Dedifferentiated amniotic fluid mesenchymal stem cell (primary cell): ENCODE results near the gene TSPAN13.

Experiments used
- DNase-seq: peaks from one replicate; pipeline ENCODE4 v3.0.0-alpha.2; 2016; ENCODE audit errors: extremely low spot score

Gene TSPAN13

DNA sequence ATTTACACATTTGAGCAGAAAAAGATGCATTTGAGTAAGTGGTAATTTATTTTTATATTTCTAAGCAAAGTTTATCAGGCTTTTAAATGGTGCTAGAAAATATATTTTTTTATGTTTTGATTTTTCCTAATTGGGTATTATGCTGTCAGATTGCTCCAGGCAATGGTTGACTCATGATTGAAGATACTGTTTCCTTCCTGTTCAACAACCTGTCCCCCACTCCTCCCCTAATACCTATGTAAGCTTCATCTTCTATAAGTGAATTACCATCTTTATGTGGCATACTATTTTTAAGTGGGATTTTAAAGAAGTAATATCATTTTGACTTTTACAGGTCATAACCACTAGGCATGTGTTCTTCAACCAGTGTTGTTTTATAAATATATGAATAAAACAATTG, 21.4 kb downstream of the TSPAN13 start:
- DNase-seq: no peak

GRCh38 chr7:16776053-16776452, 22.5 kb downstream of the TSPAN13 start:
- DNase-seq: no peak

DNA sequence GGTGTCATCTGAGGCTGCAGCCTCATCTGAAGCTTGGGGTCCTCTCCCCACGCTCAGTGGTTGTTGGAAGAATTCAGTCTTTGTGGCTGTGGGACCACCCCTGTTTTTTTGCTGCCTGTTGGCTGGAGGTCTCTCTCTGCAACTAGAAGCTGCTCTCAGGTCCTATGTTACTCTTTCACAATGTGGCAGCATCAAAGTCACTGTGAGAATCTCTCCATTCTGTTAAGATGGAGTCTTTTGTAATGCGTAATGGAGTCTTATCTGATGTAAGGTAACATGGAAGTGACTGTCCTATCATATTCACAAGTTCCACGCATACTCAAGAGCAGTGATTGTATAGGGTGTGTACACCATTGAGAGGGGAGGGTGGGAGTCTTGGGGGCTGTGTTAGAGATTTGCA, 24.9 kb downstream of the TSPAN13 start:
- DNase-seq: no peak

- DNase-seq: no peak
These were observed 25.5 kb downstream of the TSPAN13 start for GRCh38 chr7:16779051-16779450.

DNA sequence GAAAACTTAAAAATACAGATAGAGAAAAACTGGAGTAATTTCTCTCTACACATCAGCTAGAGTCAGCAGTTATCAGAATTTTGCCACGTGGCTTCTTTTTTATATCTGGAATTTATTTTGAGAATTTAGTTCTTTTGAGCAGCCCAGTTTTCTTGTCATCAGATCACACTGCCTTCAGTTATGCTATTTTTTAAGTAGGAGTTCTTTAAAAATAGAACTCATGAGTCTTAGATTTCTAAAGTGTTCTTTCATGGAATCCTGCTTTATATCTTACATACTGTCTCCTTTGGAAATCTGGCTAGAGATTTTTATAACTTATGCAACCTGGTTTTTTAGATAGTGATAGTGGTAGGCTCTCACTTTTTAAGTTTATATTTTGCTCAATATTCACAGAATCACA, 27.0 kb downstream of the TSPAN13 start:
- no peak for DNase-seq

- DNase-seq: no peak
These were observed 31.8 kb downstream of the TSPAN13 start for GRCh38 chr7:16785321-16785720.

DNA sequence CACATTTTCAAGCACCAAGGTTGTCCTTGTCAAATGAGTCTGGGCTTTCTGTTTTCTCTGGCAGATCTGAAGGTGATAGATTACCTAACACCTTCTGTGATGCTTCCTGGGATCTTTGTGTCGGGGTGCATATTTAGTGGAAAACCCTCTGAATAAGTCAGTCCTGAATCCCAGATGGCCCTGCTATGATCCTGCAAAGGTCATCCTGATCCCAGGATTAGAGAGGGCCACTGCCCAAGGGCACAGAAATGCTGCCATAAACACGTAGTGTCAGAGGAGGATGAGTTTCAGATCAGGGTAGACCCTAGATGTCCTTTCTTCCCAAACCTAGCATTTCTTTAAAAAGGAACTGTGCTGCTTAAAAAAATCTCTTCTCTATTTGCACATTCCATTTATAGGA, 32.3 kb downstream of the TSPAN13 start:
- no peak for DNase-seq

GRCh38 chr7:16786257-16786656, 32.7 kb downstream of the TSPAN13 start:
- DNase-seq: no peak

DNA sequence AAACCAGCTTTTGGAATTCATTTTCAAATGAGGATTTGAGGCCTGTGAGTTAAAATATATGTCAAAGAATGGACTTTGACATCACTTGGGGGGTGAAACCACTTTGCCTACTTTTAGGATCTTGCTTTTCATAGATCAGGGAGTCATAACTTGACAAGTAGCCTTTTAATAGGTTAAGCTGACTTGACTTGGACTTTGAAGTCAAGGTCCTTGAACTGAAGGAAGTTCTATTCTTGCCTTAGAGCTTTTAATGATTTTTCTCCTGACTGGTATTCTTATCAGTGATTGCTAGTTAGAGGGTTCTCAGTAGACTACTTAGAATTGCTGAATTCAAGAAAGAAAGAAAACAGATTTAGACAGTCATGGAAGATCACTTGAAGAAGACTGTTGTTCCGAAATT, 33.6 kb downstream of the TSPAN13 start:
- no peak for DNase-seq

GRCh38 chr7:16791071-16791470, 37.5 kb downstream of the TSPAN13 start:
- no peak for DNase-seq

- no peak for DNase-seq
These were observed 38.5 kb downstream of the TSPAN13 start for GRCh38 chr7:16791905-16792698.

- no peak for DNase-seq
These were observed 41.4 kb downstream of the TSPAN13 start for GRCh38 chr7:16794986-16795385.

DNA sequence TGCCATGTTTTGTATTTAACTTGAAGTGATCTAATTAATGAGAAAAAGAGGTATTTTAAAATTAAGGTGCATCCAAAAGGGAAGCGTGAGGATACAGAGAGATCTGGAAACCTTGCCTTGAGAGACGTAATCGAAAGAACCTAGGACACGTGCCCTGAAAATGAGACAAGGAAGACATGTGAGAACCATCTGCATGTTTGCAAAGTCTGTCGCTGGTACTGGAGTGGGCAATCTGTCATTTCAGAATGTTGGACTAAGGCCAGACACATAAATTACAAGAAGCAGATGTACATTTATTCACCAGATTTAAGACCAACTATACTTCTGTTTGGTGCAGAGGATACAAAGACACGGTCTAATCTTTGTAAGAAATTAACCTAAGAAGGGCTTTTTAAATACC, 42.1 kb downstream of the TSPAN13 start:
- DNase-seq: no peak

DNA sequence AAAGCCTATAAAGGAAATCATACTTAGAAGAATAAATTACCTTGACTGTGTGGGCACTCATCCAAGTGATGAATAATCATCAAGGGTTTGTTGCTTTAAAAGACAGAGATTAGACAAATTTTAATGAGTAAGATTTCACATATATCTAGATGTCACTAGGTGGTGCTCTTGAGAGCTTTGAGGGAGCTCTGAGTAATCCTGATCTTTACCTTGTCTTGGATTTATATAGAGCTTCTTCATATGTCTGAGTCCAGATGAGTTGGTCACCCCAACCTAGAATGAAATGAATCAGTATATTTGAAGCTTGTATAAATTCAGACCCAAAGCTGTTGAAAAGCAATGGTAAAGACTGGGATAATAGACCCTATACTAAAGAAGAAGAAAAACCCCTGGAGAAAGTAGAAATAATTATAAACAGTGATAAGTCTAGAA, 47.6 kb downstream of the TSPAN13 start:
- peak; percentile 65 for DNase-seq

DNA sequence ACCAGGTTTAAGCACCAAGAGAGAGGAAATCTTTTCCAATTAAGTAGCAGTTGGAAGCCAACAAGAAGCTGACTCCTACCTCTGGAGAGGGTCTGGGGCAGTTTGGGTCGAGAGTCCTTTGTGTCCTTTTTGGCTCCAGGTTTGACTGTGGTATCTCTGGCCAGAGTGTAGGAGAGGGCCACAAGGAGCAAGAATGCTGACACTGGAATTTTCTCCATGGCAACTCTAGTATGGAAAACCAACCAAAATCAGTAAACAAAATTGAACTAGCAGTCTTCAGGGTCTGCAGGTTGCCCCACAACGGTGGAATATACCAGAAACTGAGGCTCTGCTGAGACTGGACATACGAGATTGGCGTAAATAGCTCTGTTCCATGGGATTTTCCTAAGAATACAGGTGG, 48.0 kb downstream of the TSPAN13 start:
- DNase-seq: no peak

GRCh38 chr7:16803125-16803524, 49.6 kb downstream of the TSPAN13 start:
- DNase-seq: no peak

GRCh38 chr7:16803881-16804673, 50.5 kb downstream of the TSPAN13 start:
- no peak for DNase-seq

DNA sequence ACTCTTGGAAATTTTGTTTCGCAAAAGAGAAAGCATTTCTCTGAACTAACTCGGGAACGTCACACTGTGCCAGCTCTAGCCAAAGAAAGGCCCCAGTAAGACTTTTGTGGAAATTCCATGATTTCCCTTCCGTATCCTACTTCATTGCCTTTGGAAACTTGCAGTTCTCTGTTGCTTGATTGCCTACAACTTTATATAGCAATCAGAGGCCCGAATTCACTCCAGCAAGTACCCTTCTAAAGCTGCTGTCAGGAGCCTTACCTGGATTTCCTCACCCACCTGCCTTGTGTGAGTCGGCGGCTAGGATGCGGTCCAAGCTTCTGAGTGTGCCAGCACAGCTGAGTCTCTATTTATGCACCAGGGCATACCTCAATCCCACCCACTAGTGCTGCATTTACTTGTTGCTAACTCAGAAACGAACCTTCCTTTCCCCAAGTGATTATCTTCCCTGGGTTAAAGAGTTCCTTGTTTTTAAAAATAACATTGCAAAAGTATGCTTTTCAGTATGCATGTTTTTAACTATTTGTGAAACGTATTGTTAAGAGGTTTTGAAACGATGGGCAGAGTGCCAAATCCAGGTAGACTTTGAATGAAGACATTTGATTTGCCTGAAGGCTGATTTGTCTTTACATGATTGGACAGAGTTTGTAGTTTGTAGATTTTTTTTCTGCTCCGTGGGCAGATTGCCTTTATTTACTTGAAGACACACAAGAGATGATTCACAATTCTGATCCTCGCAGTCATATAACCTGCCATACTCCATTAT, 51.3 kb downstream of the TSPAN13 start, which contains the start of gene AGR2:
Gene AGR2 (minus strand): TSS at position 326 of the 766 bp plus-strand sequence. CDS start 3,203 bp downstream, outside the sequence.
- DNase-seq: no peak

GRCh38 chr7:16805441-16805840, 51.9 kb downstream of the TSPAN13 start:
- no peak for DNase-seq

DNA sequence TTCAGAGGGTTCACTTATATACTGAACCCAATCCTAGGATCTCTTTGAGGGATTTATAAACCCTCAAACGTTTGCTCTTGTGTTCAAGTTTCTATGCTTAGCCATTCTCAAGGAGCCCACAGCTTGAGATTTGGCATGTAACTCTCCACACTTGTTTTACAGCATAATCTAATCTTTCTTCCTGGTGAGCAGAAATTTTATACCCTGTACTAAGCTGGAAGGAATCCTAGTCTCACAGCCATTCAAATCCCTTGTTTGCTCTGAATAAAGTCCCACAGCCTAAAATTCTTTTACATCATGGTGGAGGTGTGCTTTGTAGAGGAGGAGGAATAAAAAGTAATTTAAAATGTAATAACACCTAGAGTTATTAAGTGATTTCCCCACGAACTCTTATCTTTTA, 56.6 kb downstream of the TSPAN13 start:
- no peak for DNase-seq

- DNase-seq: no peak
These were observed 57.0 kb downstream of the TSPAN13 start for GRCh38 chr7:16810573-16810972.

DNA sequence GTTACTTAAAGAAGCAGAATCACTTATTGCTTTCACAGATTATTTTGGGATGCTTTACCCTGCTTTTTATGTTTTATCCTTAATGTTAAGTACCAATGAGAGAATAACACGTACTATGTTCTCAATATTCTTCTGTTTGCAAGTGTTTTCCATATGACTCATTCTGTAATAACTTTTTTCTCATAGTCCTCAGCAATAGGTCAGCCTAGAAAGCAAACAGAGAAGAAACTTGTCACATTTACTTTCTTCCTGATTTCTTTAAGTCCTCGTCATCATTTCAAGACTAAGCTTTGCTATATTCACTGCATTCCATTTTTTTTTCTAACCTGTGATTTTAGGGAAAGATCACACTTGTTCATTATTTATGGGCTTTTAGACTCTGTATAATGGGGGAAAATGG, 58.0 kb downstream of the TSPAN13 start:
- DNase-seq: peak; percentile 48
